WERI-Rb-1 (cell line): Measurements from ENCODE around the gene SAA4.

Experiments
- DNase-seq: peaks from one replicate; pipeline ENCODE4 v3.0.0-alpha.2; 2020
- H3K27ac ChIP-seq: fragments of 250-450 bp; sonication (Bioruptor Pico); 2 replicates; pipeline ENCODE4 v1.5.1; 2020; ENCODE audit warnings: mild to moderate bottlenecking, moderate library complexity
- H3K27me3 ChIP-seq: fragments of 250-450 bp; sonication (Bioruptor Pico); 2 replicates; pipeline ENCODE4 v1.5.1; 2021; ENCODE audit warnings: mild to moderate bottlenecking, low read depth, moderate library complexity; ENCODE audit not compliant: insufficient read depth, severe bottlenecking
- H3K36me3 ChIP-seq: fragments of 250-450 bp; sonication (Bioruptor Pico); 2 replicates; pipeline ENCODE4 v1.5.1; 2020; ENCODE audit warnings: mild to moderate bottlenecking, moderate library complexity
- H3K4me3 ChIP-seq: 2 replicates; pipeline ENCODE4 v1.5.1; 2011; ENCODE audit warnings: low read depth, mild to moderate bottlenecking, control low read depth, low read length
- H3K9me3 ChIP-seq: fragments of 250-450 bp; sonication (Bioruptor Pico); 2 replicates; pipeline ENCODE4 v1.5.1; 2021; ENCODE audit warnings: mild to moderate bottlenecking, moderate library complexity; ENCODE audit not compliant: severe bottlenecking
- CTCF ChIP-seq: IDR thresholded peaks from 2 replicates; pipeline ENCODE4 v1.5.1; 2011; ENCODE audit warnings: low read depth, mild to moderate bottlenecking, control low read depth, inconsistent platforms, low read length

SAA4 gene, protein sequence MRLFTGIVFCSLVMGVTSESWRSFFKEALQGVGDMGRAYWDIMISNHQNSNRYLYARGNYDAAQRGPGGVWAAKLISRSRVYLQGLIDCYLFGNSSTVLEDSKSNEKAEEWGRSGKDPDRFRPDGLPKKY

GRCh38 chr11:18236664-18237356 is at the start of gene SAA4:
SAA4 (minus strand) TSS chr11:18236802; CDS start chr11:18235926, 876 bp downstream.
- TF ChIP-seq CTCF: no peak
- DNase-seq: no peak
- Histone ChIP-seq H3K27ac (no peak within 1 kb of the TSS), H3K9me3 (no peaks in the 10 kb centered on the region), H3K36me3 (no peaks in the 10 kb centered on the region), H3K4me3 (no peak within 1 kb of the TSS), H3K27me3 (no peaks in the 10 kb centered on the region)

DNA sequence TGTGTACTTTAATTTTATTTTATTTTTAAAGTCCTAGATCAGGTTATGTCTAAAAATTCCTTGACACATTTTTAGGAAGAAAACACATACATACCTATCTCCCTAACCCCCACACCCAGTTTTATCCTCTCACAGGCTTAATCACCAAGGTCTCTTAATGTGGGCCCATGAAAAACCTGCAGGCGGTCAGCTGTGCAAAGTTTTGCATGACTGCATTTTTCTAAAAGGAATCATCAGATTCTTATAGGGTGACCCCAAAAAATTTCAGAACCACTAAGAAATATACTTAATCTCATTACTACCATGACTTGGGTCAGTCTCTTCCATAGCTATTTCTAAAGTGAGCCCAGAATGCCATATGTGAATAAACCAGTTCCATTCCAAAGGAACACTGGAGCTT is 49.2 kb upstream of the SAA4 start:
- H3K36me3 ChIP-seq: peaks cover 25% of the 10 kb centered on the region
- H3K9me3 ChIP-seq: no peaks in the 10 kb centered on the region
- no peaks in the 10 kb centered on the region for H3K27me3 ChIP-seq
- H3K27ac ChIP-seq: no peak overlapping the region
- TF ChIP-seq CTCF: no peak
- no peak overlapping the region for H3K4me3 ChIP-seq
- DNase-seq: no peak

GRCh38 chr11:18282626-18283025 is 46.0 kb upstream of the SAA4 start:
- Histone ChIP-seq H3K36me3 (peaks cover 32% of the 10 kb centered on the region), H3K27me3 (no peaks in the 10 kb centered on the region), H3K27ac (no peak overlapping the region), H3K4me3 (no peak overlapping the region), H3K9me3 (no peaks in the 10 kb centered on the region)
- TF ChIP-seq CTCF: no peak
- DNase-seq: no peak

GRCh38 chr11:18280438-18281045 is 43.9 kb upstream of the SAA4 start:
- no peaks in the 10 kb centered on the region for H3K9me3 ChIP-seq
- no peak for TF ChIP-seq CTCF
- DNase-seq: no peak
- no peak overlapping the region for H3K4me3 ChIP-seq
- H3K27ac ChIP-seq: no peak overlapping the region
- H3K36me3 ChIP-seq: peaks cover 35% of the 10 kb centered on the region
- no peaks in the 10 kb centered on the region for H3K27me3 ChIP-seq

DNA sequence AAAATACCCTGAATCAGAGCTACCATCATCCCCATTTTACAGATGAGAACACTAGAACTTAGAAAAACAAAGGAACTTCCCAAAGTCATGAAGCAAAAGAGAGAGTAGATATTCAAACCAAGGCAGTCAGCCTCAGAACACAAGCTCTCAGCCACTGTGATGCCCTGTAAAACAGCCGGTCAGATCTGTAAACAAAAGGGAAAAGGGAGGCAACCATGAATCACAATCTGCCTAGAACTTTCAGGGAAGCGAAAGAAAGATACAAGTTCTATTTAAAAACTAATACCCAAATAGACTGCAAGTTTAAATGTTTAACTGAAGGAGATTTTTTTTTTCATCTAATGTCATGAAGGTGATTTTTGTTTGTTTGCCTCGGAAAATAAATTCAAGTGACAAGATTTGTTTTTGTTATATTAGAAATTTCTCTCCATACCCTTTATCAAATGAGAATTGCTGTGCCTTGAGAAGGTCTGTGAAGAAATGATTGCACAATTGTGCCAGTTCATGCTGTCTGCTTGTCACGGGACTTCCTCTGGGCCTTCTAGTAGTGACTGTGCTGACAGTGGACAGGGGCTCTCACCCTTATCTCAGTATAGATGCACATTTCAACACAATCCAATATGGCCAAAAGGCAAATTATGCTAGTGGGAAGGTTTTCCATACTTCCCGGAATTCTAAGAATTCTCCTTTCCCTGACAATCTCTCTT is 41.1 kb upstream of the SAA4 start:
- Histone ChIP-seq H3K9me3 (no peaks in the 10 kb centered on the region), H3K27ac (no peak overlapping the region), H3K36me3 (peaks cover 27% of the 10 kb centered on the region), H3K27me3 (no peaks in the 10 kb centered on the region), H3K4me3 (no peak overlapping the region)
- no peak for TF ChIP-seq CTCF
- no peak for DNase-seq
